Spleen (tissue), 13 donors: Measurements from ENCODE around the gene ZNF33A. TPM values are rescaled to one million over a fixed set of nuclear protein-coding genes. Genes with fewer than 3 reads are reported as not detected.
A peak's percentile ranks its signal among the peaks of the same experiment; 100 is the strongest.

ENCODE experiments used
- DNase-seq: peaks from one replicate; pipeline ENCODE4 v3.0.0-alpha.2; 2020
- H3K27ac ChIP-seq, 8 donors: fragments of 200-600 bp; sonication (generic) in 7 of 8; 1 replicate in 4 of 8; 2 replicates in 4 of 8; pipeline versions ENCODE4 v1.5.0 to v1.8.0; 2016 to 2021; ENCODE audit warnings: inconsistent platforms in 4 of 8, mild to moderate bottlenecking in 4 of 8, moderate library complexity in 1 of 8
- H3K27me3 ChIP-seq, 7 donors: fragments of 200-600 bp; sonication (generic) in 6 of 7; replicated peaks in 1 of 7; 1 replicate in 4 of 7; 2 replicates in 3 of 7; pipeline versions ENCODE4 v1.5.0 to v1.8.0; 2016 to 2021; ENCODE audit warnings: inconsistent platforms in 3 of 7, mild to moderate bottlenecking in 1 of 7
- H3K36me3 ChIP-seq, 6 donors: fragments of 200-600 bp; sonication (generic) in 5 of 6; 1 replicate in 4 of 6; 2 replicates in 2 of 6; pipeline versions ENCODE4 v1.5.0 to v1.8.0; 2016 to 2021; ENCODE audit warnings: inconsistent platforms in 2 of 6
- H3K4me1 ChIP-seq, 6 donors: fragments of 200-600 bp; sonication (generic) in 5 of 6; 1 replicate in 3 of 6; 2 replicates in 3 of 6; pipeline versions ENCODE4 v1.5.0 to v1.8.0; 2016 to 2021; ENCODE audit warnings: inconsistent platforms in 3 of 6
- H3K4me3 ChIP-seq, 8 donors: fragments of 200-600 bp; sonication (generic) in 7 of 8; 1 replicate in 4 of 8; 2 replicates in 4 of 8; pipeline versions ENCODE4 v1.5.0 to v1.8.0; 2016 to 2021; ENCODE audit warnings: inconsistent platforms in 4 of 8, mild to moderate bottlenecking in 4 of 8, moderate library complexity in 2 of 8
- H3K9me3 ChIP-seq, 8 donors: fragments of 200-600 bp; sonication (generic) in 7 of 8; 1 replicate in 4 of 8; 2 replicates in 4 of 8; pipeline versions ENCODE4 v1.5.0 to v1.8.0; 2016 to 2021; ENCODE audit warnings: inconsistent platforms in 4 of 8
- CTCF ChIP-seq, 11 experiments: fragments of 200-600 bp in 7 of 11; fragments of 450-650 bp in 4 of 11; sonication (generic) in 4 of 11; IDR thresholded peaks in 8 of 11; conservative IDR thresholded peaks in 3 of 11; 1 replicate in 7 of 11; 2 replicates in 4 of 11; pipeline versions ENCODE4 v1.4.0 to v1.8.0; 2016 to 2021; ENCODE audit warnings: antibody characterized with exemption in 11 of 11, inconsistent platforms in 4 of 11, mild to moderate bottlenecking in 1 of 11
- POLR2A ChIP-seq, 3 donors: fragments of 450-650 bp; IDR thresholded peaks; one replicate each; pipeline ENCODE4 v1.5.1; 2017; ENCODE audit warnings: antibody characterized with exemption in 3 of 3, mild to moderate bottlenecking in 1 of 3
- POLR2AphosphoS5 ChIP-seq, 3 donors: sonication (generic); formaldehyde crosslinking; IDR thresholded peaks; one replicate each; pipeline ENCODE4 v1.5.1; 2017; ENCODE audit warnings: antibody characterized with exemption in 3 of 3
- WGBS, 5 donors: extraction: QIAGEN DNeasy Blood & Tissue Kit in 3 of 5; methylation state at CpG; one replicate each; pipeline versions ENCODE4 v1.1.5 to v1.1.7; 2013 to 2018; 5-methylcytosine and 5-hydroxymethylcytosine counted together
- intact Hi-C: fragments of 100-400 bp; cut with DNase I; formaldehyde crosslinking; loops from one replicate; pipeline ENCODE4 v1.15.0; 2023; ENCODE audit warnings: low total_unique reads
- long read RNA-seq, 2 donors: transcript quantifications; one replicate each; lab custom pipeline, GENCODE V29; 2026
- polyA plus RNA-seq, 3 donors: library from polyadenylated mRNA; stranded (reverse); fragments of 200-250 nt; gene quantifications; one replicate each; pipeline ENCODE4 v1.2.1, GENCODE V29; 2013
- total RNA-seq, 7 donors: library from RNA; depleted of rRNA in 3 of 7; stranded (reverse); fragments of >200 nt in 3 of 7; fragmentation: NEBNext Ultra II Directional in 4 of 7; extraction: Animal tissue kit (Norgen Biotek cat#: 25700) in 4 of 7; gene quantifications; one replicate each; pipeline versions ENCODE4 v1.1.0 to v1.2.1, GENCODE V29; 2016 to 2021
- donor health status: healthy with polysubstance abuse.
- donor health status: DM: no; HTN: no; CAD: no; lungs with moderate emphysema.
- donor health status: DM: no; HTN: no; CAD: no.
- donor health status: Bipolar disorder and iron deficiency.
- donor health status: healthy.
- donor health status: DM: no; HTN: no; CAD: no.
- donor health status: DM: yes; HTN: yes; CAD: no.

ZNF33A gene
- 10 to 100 TPM; 33.7 to 61.6 (median 40.0) TPM for total RNA-seq
- polyA plus RNA-seq: 10 to 100 TPM in 1 of 3 donors, 1 to 10 TPM in 2; 8.9 to 11.6 (median 9.7) TPM
- long read RNA-seq, donor 1, full-length matches to known transcripts: 9 of 9 reads
- long read RNA-seq, donor 1, partial matches to known transcripts: 0 of 9 reads
- long read RNA-seq, donor 1, other reads (novel, unspliced or antisense): 0 of 9 reads
- long read RNA-seq, donor 2, full-length matches to known transcripts: 5 of 5 reads
- long read RNA-seq, donor 2, partial matches to known transcripts: 0 of 5 reads
- long read RNA-seq, donor 2, other reads (novel, unspliced or antisense): 0 of 5 reads

GRCh38 chr10:38010119-38010903 is at the start of gene ZNF33A:
TSS of gene ZNF33A (plus strand) at chr10:38010675. CDS start at chr10:38012342, 1,667 bp downstream.
- no peaks in the 10 kb centered on the region for H3K9me3 ChIP-seq
- TF ChIP-seq POLR2A (IDR thresholded peaks at IDR 0.05) (peak in 2 of 3 donors; percentile 4 to 74), POLR2AphosphoS5 (IDR thresholded peaks at IDR 0.05) (peak in 2 of 3 donors; percentile 85 to 92), CTCF (IDR thresholded peaks at IDR 0.05 in 8 of 11, conservative IDR thresholded peaks at IDR 0.05 in 3 of 11) (peak in 2 of 11 experiments; percentile 8 to 19)
- H3K27me3 ChIP-seq: no peaks in the 10 kb centered on the region
- peaks cover 0 to 34% (median 20%) of the 10 kb centered on the region in 6 donors for H3K36me3 ChIP-seq
- peak within 1 kb of the TSS; percentile 55 to 88 (median 63) for H3K4me3 ChIP-seq
- peak within 1 kb of the TSS; percentile 97 to 100 (median 99) for H3K27ac ChIP-seq
- peak; percentile 98 for DNase-seq
- intact Hi-C loops: loop anchor here (5.0 to 10.0 kb wide), 2 partner anchors 33 to 84 kb away; partner anchors contain the start of genes ZNF25 and ZNF37A
- peaks cover 10 to 66% (median 40%) of the 10 kb centered on the region in 6 donors for H3K4me1 ChIP-seq
- 0 to 1% (median 0%) methylated on average over 43 to 46 of the region's 46 CpGs for WGBS, 5 donors

GRCh38 chr10:37965006-37965405 is 45.5 kb upstream of the ZNF33A start:
- intact Hi-C loops: no loop called here
- TF ChIP-seq POLR2AphosphoS5 (IDR thresholded peaks at IDR 0.05): no peak
- no peak for TF ChIP-seq POLR2A (IDR thresholded peaks at IDR 0.05)
- no peak for TF ChIP-seq CTCF (IDR thresholded peaks at IDR 0.05 in 8 of 11, conservative IDR thresholded peaks at IDR 0.05 in 3 of 11)
- Histone ChIP-seq H3K36me3 (peaks cover 2 to 78% (median 23%) of the 10 kb centered on the region in 6 donors), H3K9me3 (peaks cover 0 to 46% (median 28%) of the 10 kb centered on the region in 8 donors), H3K27me3 (no peaks in the 10 kb centered on the region), H3K27ac (no peak overlapping the region), H3K4me3 (no peak overlapping the region), H3K4me1 (no peaks in the 10 kb centered on the region)
- DNase-seq: no peak

GRCh38 chr10:37972396-37972795 is 38.1 kb upstream of the ZNF33A start:
- no peak for DNase-seq
- peaks cover 0 to 4% (median 0%) of the 10 kb centered on the region in 8 donors for H3K9me3 ChIP-seq
- H3K36me3 ChIP-seq: peaks cover 0 to 40% (median 18%) of the 10 kb centered on the region in 6 donors
- no peaks in the 10 kb centered on the region for H3K27me3 ChIP-seq
- H3K4me3 ChIP-seq: no peak overlapping the region
- no peak for TF ChIP-seq POLR2AphosphoS5 (IDR thresholded peaks at IDR 0.05)
- TF ChIP-seq POLR2A (IDR thresholded peaks at IDR 0.05): no peak
- TF ChIP-seq CTCF (IDR thresholded peaks at IDR 0.05 in 8 of 11, conservative IDR thresholded peaks at IDR 0.05 in 3 of 11): no peak
- 94 to 100% (median 97%) methylated on average over 1 of the region's 1 CpG for WGBS, 5 donors
- intact Hi-C loops: loop anchor here (10.0 kb wide), 2 partner anchors 118 to 122 kb away; partner anchors contain the start of genes ZNF248 and ZNF37A
- peaks cover 7 to 27% (median 17%) of the 10 kb centered on the region in 6 donors for H3K4me1 ChIP-seq
- H3K27ac ChIP-seq: no peak overlapping the region
